OCI-LY7 (cell line): ENCODE results near the gene CCDC78. TPM values are rescaled to one million over a fixed set of nuclear protein-coding genes. Genes with fewer than 3 reads are reported as not detected.

Experiments
- BruUV-seq: library from RNA; stranded (reverse); fragments of 400-500 nt; replicated peaks from 2 replicates; lab custom pipeline; 2021; lab: Mats Ljungman, UMichigan
- CTCF ChIA-PET: fragments of 300-600 bp; sonication (Branson Sonifier 250); formaldehyde crosslinking; loops from one replicate; lab custom pipeline; 2022; ENCODE audit warnings: antibody characterized with exemption; ENCODE audit not compliant: unreplicated experiment; lab: Charles Lee
- POLR2A ChIA-PET: fragments of 300-600 bp; sonication (Branson Sonifier 250); formaldehyde crosslinking; loops from one replicate; lab custom pipeline; 2022; ENCODE audit warnings: antibody characterized with exemption; lab: Charles Lee
- DNase-seq: peaks from one replicate; pipeline ENCODE4 v3.0.0-alpha.2; 2015; ENCODE audit warnings: low spot score
- H2AFZ ChIP-seq: fragments of 200-600 bp; sonication (generic), shearing (Covaris generic); 2 replicates; pipeline ENCODE4 v1.6.1; 2014; ENCODE audit warnings: mild to moderate bottlenecking, antibody characterized with exemption, low read length, moderate library complexity
- H3K27ac ChIP-seq: fragments of 200-600 bp; sonication (generic); 2 replicates; pipeline ENCODE4 v1.5.1; 2014; ENCODE audit warnings: mixed run types, low read depth, mild to moderate bottlenecking, moderate library complexity, low read length, inconsistent platforms; ENCODE audit not compliant: poor library complexity, severe bottlenecking
- H3K36me3 ChIP-seq: fragments of 200-600 bp; sonication (generic); 2 replicates; pipeline ENCODE4 v1.6.1; 2014; ENCODE audit warnings: mild to moderate bottlenecking, antibody characterized with exemption, low read length, moderate library complexity, mixed read lengths; ENCODE audit not compliant: insufficient read depth
- H3K4me1 ChIP-seq: fragments of 200-600 bp; sonication (generic); 2 replicates; pipeline ENCODE4 v1.5.1; 2014; ENCODE audit warnings: mild to moderate bottlenecking, low read length; ENCODE audit not compliant: insufficient read depth, poor library complexity, severe bottlenecking
- H3K4me2 ChIP-seq: fragments of 200-600 bp; sonication (generic); 2 replicates; pipeline ENCODE4 v1.6.1; 2014; ENCODE audit warnings: mild to moderate bottlenecking, low read length
- H3K4me3 ChIP-seq: fragments of 200-600 bp; sonication (generic); 2 replicates; pipeline ENCODE4 v1.5.1; 2014; ENCODE audit warnings: mild to moderate bottlenecking, low read depth, low read length; ENCODE audit not compliant: poor library complexity, severe bottlenecking
- H3K79me2 ChIP-seq: fragments of 200-600 bp; sonication (generic); 2 replicates; pipeline ENCODE4 v1.6.1; 2016; ENCODE audit warnings: low read depth, mild to moderate bottlenecking, low read length, moderate library complexity, mixed read lengths; ENCODE audit not compliant: insufficient read depth
- H3K9me2 ChIP-seq: fragments of 200-600 bp; sonication (generic); 2 replicates; pipeline ENCODE4 v1.6.1; 2016; ENCODE audit warnings: mild to moderate bottlenecking, low read length, mixed read lengths; ENCODE audit not compliant: insufficient read depth
- H3K9me3 ChIP-seq: fragments of 200-600 bp; sonication (generic); 2 replicates; pipeline ENCODE4 v1.6.1; 2014; ENCODE audit warnings: mild to moderate bottlenecking, mixed run types, low read length, mixed read lengths
- H4K20me1 ChIP-seq: fragments of 200-600 bp; sonication (generic); 2 replicates; pipeline ENCODE4 v1.6.1; 2014; ENCODE audit warnings: mild to moderate bottlenecking, antibody characterized with exemption, low read length, moderate library complexity, mixed read lengths; ENCODE audit not compliant: insufficient read depth
- EZH2phosphoT487 ChIP-seq: fragments of 200-600 bp; sonication (generic); IDR thresholded peaks from 2 replicates; pipeline ENCODE4 v1.6.1; 2018; ENCODE audit warnings: low read depth, borderline replicate concordance, mild to moderate bottlenecking, mixed run types, antibody characterized with exemption, low read length, moderate library complexity, mixed read lengths
- intact Hi-C: fragments of 100-400 bp; cut with micrococcal nuclease; formaldehyde crosslinking; loops from one replicate; pipeline ENCODE4 v1.10.0; 2022; ENCODE audit not compliant: unreplicated experiment
- total RNA-seq, 2 experiments: library from RNA; depleted of rRNA in 1 of 2; stranded (reverse); fragments of >200 nt in 1 of 2; shearing (Covaris generic) in 1 of 2; gene quantifications; 2 replicates each; pipeline ENCODE4 v1.2.3, GENCODE V29; 2014 to 2022
- TF ChIP-seq, protein P1 (sequence below): fragments of 200-600 bp; sonication (generic); conservative IDR thresholded peaks from 2 replicates; pipeline ENCODE4 v1.5.1; 2014; ENCODE audit warnings: mild to moderate bottlenecking, antibody characterized with exemption, low read length, moderate library complexity, mixed read lengths

The CCDC78 gene
- total RNA-seq, 2 experiments from 2014 or later: 25.8 to 57.9 TPM

- Histone ChIP-seq H3K9me3 (no peaks in the 10 kb centered on the region), H3K4me1 (no peaks in the 10 kb centered on the region), H4K20me1 (no peaks in the 10 kb centered on the region), H3K27ac (no peak overlapping the region), H3K79me2 (no peaks in the 10 kb centered on the region), H3K4me2 (no peak overlapping the region), H3K9me2 (no peaks in the 10 kb centered on the region), H3K36me3 (no peaks in the 10 kb centered on the region), H3K4me3 (no peak overlapping the region), H2AFZ (no peak overlapping the region)
- CTCF ChIA-PET: no interaction called here
- POLR2A ChIA-PET: no interaction called here
- no TSS peak for BruUV-seq
- intact Hi-C loops: no loop called here
- TF ChIP-seq, protein P1, sequence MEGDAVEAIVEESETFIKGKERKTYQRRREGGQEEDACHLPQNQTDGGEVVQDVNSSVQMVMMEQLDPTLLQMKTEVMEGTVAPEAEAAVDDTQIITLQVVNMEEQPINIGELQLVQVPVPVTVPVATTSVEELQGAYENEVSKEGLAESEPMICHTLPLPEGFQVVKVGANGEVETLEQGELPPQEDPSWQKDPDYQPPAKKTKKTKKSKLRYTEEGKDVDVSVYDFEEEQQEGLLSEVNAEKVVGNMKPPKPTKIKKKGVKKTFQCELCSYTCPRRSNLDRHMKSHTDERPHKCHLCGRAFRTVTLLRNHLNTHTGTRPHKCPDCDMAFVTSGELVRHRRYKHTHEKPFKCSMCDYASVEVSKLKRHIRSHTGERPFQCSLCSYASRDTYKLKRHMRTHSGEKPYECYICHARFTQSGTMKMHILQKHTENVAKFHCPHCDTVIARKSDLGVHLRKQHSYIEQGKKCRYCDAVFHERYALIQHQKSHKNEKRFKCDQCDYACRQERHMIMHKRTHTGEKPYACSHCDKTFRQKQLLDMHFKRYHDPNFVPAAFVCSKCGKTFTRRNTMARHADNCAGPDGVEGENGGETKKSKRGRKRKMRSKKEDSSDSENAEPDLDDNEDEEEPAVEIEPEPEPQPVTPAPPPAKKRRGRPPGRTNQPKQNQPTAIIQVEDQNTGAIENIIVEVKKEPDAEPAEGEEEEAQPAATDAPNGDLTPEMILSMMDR: no peak
- no peak for TF ChIP-seq EZH2phosphoT487
- no peak for DNase-seq
These were observed 41.5 kb upstream of the CCDC78 start for GRCh38 chr16:767743-768235.

DNA sequence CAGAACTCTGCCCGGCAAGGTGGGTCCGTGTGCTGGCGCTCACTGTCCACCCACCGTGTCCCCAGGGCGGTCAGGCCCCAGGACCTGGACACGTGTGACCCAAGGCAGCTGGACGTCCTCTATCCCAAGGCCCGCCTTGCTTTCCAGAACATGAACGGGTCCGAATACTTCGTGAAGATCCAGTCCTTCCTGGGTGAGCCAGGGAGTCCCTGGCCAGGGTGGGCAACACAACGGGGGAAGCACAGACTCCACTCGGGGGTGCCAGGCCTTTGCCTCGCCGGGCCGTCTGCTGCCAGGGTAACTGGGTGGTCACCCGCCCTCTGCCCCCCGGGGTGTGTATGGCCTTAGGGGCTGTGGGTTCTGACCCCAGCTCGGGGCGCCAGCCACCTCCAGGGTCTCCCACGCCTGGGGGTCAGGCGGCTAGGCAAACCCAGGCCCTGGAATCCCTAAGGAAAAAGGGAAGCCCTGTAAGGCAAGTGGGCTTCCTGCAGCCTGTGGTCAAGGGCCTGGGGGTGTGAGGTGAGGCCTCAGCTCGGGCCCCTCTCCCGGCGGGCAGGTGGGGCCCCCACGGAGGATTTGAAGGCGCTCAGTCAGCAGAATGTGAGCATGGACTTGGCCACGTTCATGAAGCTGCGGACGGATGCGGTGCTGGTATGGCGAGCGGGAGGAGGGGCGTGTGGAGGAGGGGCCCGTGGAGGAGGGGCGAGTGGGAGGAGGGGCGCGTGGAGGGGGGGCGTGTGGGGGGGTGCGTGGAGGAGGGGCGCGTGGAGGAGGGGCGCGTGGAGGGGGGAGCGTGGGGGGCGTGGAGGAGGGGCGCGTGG, 40.8 kb upstream of the CCDC78 start:
- Histone ChIP-seq H3K4me2 (no peak overlapping the region), H2AFZ (no peak overlapping the region), H3K36me3 (no peaks in the 10 kb centered on the region), H4K20me1 (no peaks in the 10 kb centered on the region), H3K9me3 (no peaks in the 10 kb centered on the region), H3K79me2 (no peaks in the 10 kb centered on the region), H3K4me3 (no peak overlapping the region), H3K4me1 (no peaks in the 10 kb centered on the region), H3K9me2 (no peaks in the 10 kb centered on the region), H3K27ac (no peak overlapping the region)
- CTCF ChIA-PET: no interaction called here
- DNase-seq: no peak
- intact Hi-C loops: no loop called here
- TF ChIP-seq EZH2phosphoT487: no peak
- TF ChIP-seq, protein P1: no peak
- BruUV-seq: no TSS peak
- POLR2A ChIA-PET: no interaction called here
